ENCODE results near the gene CSAG2.

GRCh38 chrX:152733261-152733975, 24.3 kb upstream of the CSAG2 start, which contains the start of the genes CSAG1 and MAGEA12:
- no peak for TF ChIP-seq CTCF (conservative IDR thresholded peaks at IDR 0.05)
- no peak for TF ChIP-seq EZH2 (IDR thresholded peaks at IDR 0.05; ENCODE audit: low read depth)
